ENCODE data around the gene F12.
"Not testable (repeated sequence)": the region's sequence is repeated elsewhere in the genome, so short reads cannot be mapped to it uniquely, and the experiment has no call there.

The F12 gene

GRCh38 chr5:177432143-177432838 is 22.9 kb upstream of the F12 start:
- FAIRE-seq, result no peak

GRCh38 chr5:177431317-177432142 is 22.2 kb upstream of the F12 start:
- no peak for FAIRE-seq

- FAIRE-seq, result no peak
Observed at GRCh38 chr5:177430972-177431316, 21.6 kb upstream of the F12 start.

GRCh38 chr5:177430140-177430951 is 21.0 kb upstream of the F12 start:
- FAIRE-seq, result no peak

GRCh38 chr5:177429248-177430040 is 20.1 kb upstream of the F12 start:
- FAIRE-seq, result no peak

- no peak for FAIRE-seq
Observed at GRCh38 chr5:177428574-177429217, 19.3 kb upstream of the F12 start.

GRCh38 chr5:177427919-177428573 is 18.7 kb upstream of the F12 start:
- no peak for FAIRE-seq

GRCh38 chr5:177427211-177427822 is 18.0 kb upstream of the F12 start:
- no peak for FAIRE-seq

- FAIRE-seq, result no peak
Observed at GRCh38 chr5:177426566-177427210, 17.3 kb upstream of the F12 start, which contains the start of gene GRK6. TSS of gene GRK6 (plus strand) at chr5:177426676. CDS start at chr5:177426846, 170 bp downstream.

- FAIRE-seq, result peak; percentile 99
Observed at GRCh38 chr5:177425801-177426565, 16.6 kb upstream of the F12 start.

- FAIRE-seq, result no peak
Observed at GRCh38 chr5:177425196-177425800, 15.9 kb upstream of the F12 start.

- FAIRE-seq, result no peak
Observed at GRCh38 chr5:177423671-177424070, 14.3 kb upstream of the F12 start.

- no peak for FAIRE-seq
Observed at GRCh38 chr5:177421062-177421798, 11.9 kb upstream of the F12 start.

- FAIRE-seq, result not testable (repeated sequence)
Observed at GRCh38 chr5:177420472-177420871, 11.1 kb upstream of the F12 start.

GRCh38 chr5:177419046-177419445 is 9.7 kb upstream of the F12 start:
- no peak for FAIRE-seq

GRCh38 chr5:177417081-177417480 is 7.7 kb upstream of the F12 start:
- not testable (repeated sequence) for FAIRE-seq

- FAIRE-seq, result no peak
Observed at GRCh38 chr5:177414481-177414880, 5.1 kb upstream of the F12 start.

GRCh38 chr5:177412603-177413233 is 3.4 kb upstream of the F12 start:
- no peak for FAIRE-seq
